HEK293T (cell line): ENCODE measurements around the gene TAF3.

ENCODE experiments used
- CTCF ChIA-PET: fragments of 350-600 bp; formaldehyde crosslinking; extraction: SDS; loops from one replicate; lab custom pipeline; 2021; ENCODE audit warnings: antibody characterized with exemption, inconsistent platforms; lab: Yijun Ruan, JAX
- POLR2A ChIA-PET: fragments of 350-600 bp; formaldehyde crosslinking; extraction: SDS; loops from one replicate; lab custom pipeline; 2020; ENCODE audit warnings: antibody characterized with exemption, inconsistent platforms; lab: Yijun Ruan, JAX
- DNase-seq: peaks from one replicate; pipeline ENCODE4 v3.0.0; 2012; ENCODE audit warnings: mixed read lengths; ENCODE audit errors: extremely low spot score
- ARNT ChIP-seq: fragments of 450-650 bp; IDR thresholded peaks from 2 replicates; pipeline ENCODE4 v1.6.1; 2017; ENCODE audit warnings: mild to moderate bottlenecking
- BHLHE40 ChIP-seq: fragments of 450-650 bp; IDR thresholded peaks from 2 replicates; pipeline ENCODE4 v1.6.1; 2016; ENCODE audit warnings: mild to moderate bottlenecking, moderate library complexity, borderline replicate concordance
- CTBP1 ChIP-seq: fragments of 450-650 bp; IDR thresholded peaks from 2 replicates; pipeline ENCODE4 v1.6.1; 2016; ENCODE audit warnings: borderline replicate concordance
- ELF4 ChIP-seq: fragments of 450-650 bp; IDR thresholded peaks from 2 replicates; pipeline ENCODE4 v1.6.1; 2017; ENCODE audit warnings: antibody characterized with exemption
- FOXA1 ChIP-seq: fragments of 450-650 bp; IDR thresholded peaks from 2 replicates; pipeline ENCODE4 v1.6.1; 2016; ENCODE audit warnings: mild to moderate bottlenecking
- FOXK2 ChIP-seq: fragments of 450-650 bp; IDR thresholded peaks from 2 replicates; pipeline ENCODE4 v1.6.1; 2016; ENCODE audit warnings: mild to moderate bottlenecking
- FOXM1 ChIP-seq: fragments of 450-650 bp; IDR thresholded peaks from 2 replicates; pipeline ENCODE4 v1.6.1; 2017; ENCODE audit warnings: mild to moderate bottlenecking, borderline replicate concordance
- HDGF ChIP-seq: fragments of 450-650 bp; IDR thresholded peaks from 2 replicates; pipeline ENCODE4 v1.6.1; 2017; ENCODE audit warnings: antibody characterized with exemption, borderline replicate concordance
- L3MBTL2 ChIP-seq: fragments of 450-650 bp; conservative IDR thresholded peaks from 2 replicates; pipeline ENCODE4 v1.6.1; 2016; ENCODE audit warnings: mild to moderate bottlenecking
- LEF1 ChIP-seq: fragments of 450-650 bp; IDR thresholded peaks from 2 replicates; pipeline ENCODE4 v1.6.1; 2017; ENCODE audit warnings: mild to moderate bottlenecking, borderline replicate concordance
- NFRKB ChIP-seq: fragments of 450-650 bp; IDR thresholded peaks from 2 replicates; pipeline ENCODE4 v1.6.1; 2016; ENCODE audit warnings: mild to moderate bottlenecking, moderate library complexity
- PKNOX1 ChIP-seq: fragments of 450-650 bp; IDR thresholded peaks from 2 replicates; pipeline ENCODE4 v1.6.1; 2016
- SP1 ChIP-seq: fragments of 450-650 bp; IDR thresholded peaks from 2 replicates; pipeline ENCODE4 v1.6.1; 2017
- SUZ12 ChIP-seq: fragments of 450-650 bp; IDR thresholded peaks from 2 replicates; pipeline ENCODE4 v1.6.1; 2016; ENCODE audit warnings: mild to moderate bottlenecking
- TARDBP ChIP-seq: fragments of 450-650 bp; IDR thresholded peaks from 2 replicates; pipeline ENCODE4 v1.6.1; 2016
- ZNF384 ChIP-seq: fragments of 450-650 bp; IDR thresholded peaks from 2 replicates; pipeline ENCODE4 v1.6.1; 2016

Gene TAF3

GRCh38 chr10:8004469-8005000 is 186.2 kb downstream of the TAF3 start:
- no peak for TF ChIP-seq SUZ12
- no peak for TF ChIP-seq TARDBP
- TF ChIP-seq FOXK2: no peak
- TF ChIP-seq LEF1: no peak
- ChIA-PET CTCF (no interaction called here), POLR2A (no interaction called here)
- DNase-seq: no peak

GRCh38 chr10:8006274-8006999 is 188.1 kb downstream of the TAF3 start:
- TF ChIP-seq SP1 (no peak), SUZ12 (no peak), BHLHE40 (no peak), FOXM1 (no peak), LEF1 (no peak), NFRKB (no peak), ARNT (no peak), PKNOX1 (no peak), ZNF384 (no peak), L3MBTL2 (no peak), CTBP1 (no peak), HDGF (no peak), FOXA1 (no peak), FOXK2 (no peak), TARDBP (no peak), ELF4 (no peak)
- CTCF ChIA-PET: interaction anchor here (0.6 kb wide), 1 partner anchor 794 kb away, joined by 3 read pairs; no protein-coding TSS in a partner anchor
- POLR2A ChIA-PET: no interaction called here
- DNase-seq: no peak

- CTCF ChIA-PET: no interaction called here
- POLR2A ChIA-PET: no interaction called here
- no peak for TF ChIP-seq L3MBTL2
- TF ChIP-seq ARNT: no peak
- TF ChIP-seq SUZ12: no peak
- no peak for TF ChIP-seq TARDBP
- TF ChIP-seq PKNOX1: no peak
- no peak for TF ChIP-seq FOXA1
- no peak for TF ChIP-seq ZNF384
- no peak for TF ChIP-seq HDGF
- no peak for TF ChIP-seq CTBP1
- TF ChIP-seq ELF4: no peak
- TF ChIP-seq FOXM1: no peak
- TF ChIP-seq NFRKB: no peak
- no peak for TF ChIP-seq LEF1
- no peak for TF ChIP-seq SP1
- no peak for DNase-seq
Measured at GRCh38 chr10:8009031-8009430, 190.7 kb downstream of the TAF3 start.

- DNase-seq: no peak
- ChIA-PET POLR2A (no interaction called here), CTCF (no interaction called here)
- no peak for TF ChIP-seq TARDBP
Measured at GRCh38 chr10:8013006-8013405, 194.7 kb downstream of the TAF3 start.

GRCh38 chr10:8013619-8014018 is 195.3 kb downstream of the TAF3 start:
- POLR2A ChIA-PET: no interaction called here
- TF ChIP-seq FOXA1 (no peak), L3MBTL2 (no peak), SUZ12 (no peak), LEF1 (no peak), CTBP1 (no peak), ELF4 (no peak), HDGF (no peak), ARNT (no peak), SP1 (no peak), ZNF384 (no peak), FOXM1 (no peak), NFRKB (no peak), FOXK2 (no peak), BHLHE40 (no peak)
- no peak for DNase-seq
- CTCF ChIA-PET: no interaction called here

- no peak for TF ChIP-seq SUZ12
- no peak for TF ChIP-seq LEF1
- no peak for TF ChIP-seq L3MBTL2
- TF ChIP-seq ARNT: no peak
- no peak for TF ChIP-seq PKNOX1
- no peak for TF ChIP-seq ELF4
- no peak for TF ChIP-seq FOXM1
- TF ChIP-seq TARDBP: no peak
- DNase-seq: no peak
- ChIA-PET POLR2A (no interaction called here), CTCF (no interaction called here)
Measured at GRCh38 chr10:8014649-8015048, 196.3 kb downstream of the TAF3 start.
